HCT116 (cell line): Measurements from ENCODE around the gene SYMPK. TPM values are rescaled to one million over a fixed set of nuclear protein-coding genes. Genes with fewer than 3 reads are reported as not detected.

ENCODE experiments used
- ATAC-seq: fragments of 200-7000 bp; cut with Tn5 transposase; 2 replicates; pipeline ENCODE4 v1.9.1; 2020; ENCODE audit warnings: mild to moderate bottlenecking, moderate library complexity
- BruUV-seq: library from RNA; stranded (reverse); fragments of 400-500 nt; replicated peaks from 2 replicates; lab custom pipeline; 2021; lab: Mats Ljungman, UMichigan
- CTCF ChIA-PET: fragments of 300-600 bp; sonication (Branson Sonifier 250); formaldehyde crosslinking; loops from one replicate; lab custom pipeline; 2021; ENCODE audit warnings: antibody characterized with exemption; lab: Charles Lee
- POLR2A ChIA-PET: fragments of 300-600, 350-600 bp; sonication (Branson Sonifier 250); formaldehyde crosslinking; loops from one replicate; lab custom pipeline; 2021; ENCODE audit warnings: antibody characterized with exemption; lab: Charles Lee
- RAD21 ChIA-PET, 2 experiments: fragments of 300-600 bp; sonication (Branson Sonifier 250); formaldehyde crosslinking; loops; one replicate each; lab custom pipeline; 2023; ENCODE audit warnings: low total read pairs in 2 of 2; ENCODE audit not compliant: uncharacterized antibody in 2 of 2, unreplicated experiment in 2 of 2, low non-redundant PET in 1 of 2; lab: Charles Lee
- DNase-seq: peaks from one replicate; pipeline ENCODE4 v3.0.0-alpha.2; 2010; ENCODE audit warnings: low read depth, low spot score
- H2AFZ ChIP-seq: fragments of 200-600 bp; shearing (Covaris generic), sonication (generic); 2 replicates; pipeline ENCODE4 v1.6.1; 2017; ENCODE audit warnings: low read depth, mixed run types, mixed read lengths, antibody characterized with exemption, low read length; ENCODE audit not compliant: poor library complexity, severe bottlenecking
- H3K27ac ChIP-seq: 2 replicates; pipeline ENCODE4 v1.5.1; 2012; ENCODE audit warnings: low read depth, low read length
- H3K27me3 ChIP-seq: fragments of 200-600 bp; sonication (generic); 2 replicates; pipeline ENCODE4 v1.6.1; 2016; ENCODE audit warnings: mixed run types, low read length, mixed read lengths; ENCODE audit not compliant: insufficient read depth
- H3K36me3 ChIP-seq, 2 experiments: fragments of 200-500 bp in 1 of 2; fragments of 200-600 bp in 1 of 2; sonication (Bioruptor generic) in 1 of 2; sonication (generic) in 1 of 2; 2 replicates each; pipeline versions ENCODE4 v1.5.1 to v1.6.1; 2014 to 2016; ENCODE audit warnings: low read length in 2 of 2, inconsistent platforms in 1 of 2, mixed read lengths in 1 of 2, mixed run types in 1 of 2; ENCODE audit not compliant: insufficient read depth in 2 of 2, control insufficient read depth in 1 of 2
- H3K4me1 ChIP-seq, 2 experiments: fragments of 200-600 bp in 1 of 2; sonication (generic) in 1 of 2; 2 replicates each; pipeline versions ENCODE4 v1.5.1 to v1.6.1; 2012 to 2017; ENCODE audit warnings: low read length in 2 of 2, inconsistent platforms in 1 of 2, mild to moderate bottlenecking in 1 of 2, mixed read lengths in 1 of 2, mixed run types in 1 of 2, moderate library complexity in 1 of 2; ENCODE audit not compliant: insufficient read depth in 2 of 2, control insufficient read depth in 1 of 2
- H3K4me2 ChIP-seq: fragments of 200-600 bp; sonication (generic); 2 replicates; pipeline ENCODE4 v1.6.1; 2017; ENCODE audit warnings: mixed run types, low read length, mixed read lengths
- H3K4me3 ChIP-seq, 2 experiments: fragments of 200-600 bp in 1 of 2; sonication (generic) in 1 of 2; replicated peaks in 1 of 2; 2 replicates each; pipeline ENCODE4 v1.5.1; 2011 to 2016; ENCODE audit warnings: low read length in 2 of 2, control low read depth in 1 of 2, low read depth in 1 of 2, mild to moderate bottlenecking in 1 of 2, mixed read lengths in 1 of 2, mixed run types in 1 of 2
- H3K79me2 ChIP-seq: fragments of 200-600 bp; sonication (generic); 2 replicates; pipeline ENCODE4 v1.6.1; 2017; ENCODE audit warnings: mild to moderate bottlenecking, mixed run types, low read length, moderate library complexity, mixed read lengths; ENCODE audit not compliant: insufficient read depth
- H3K9ac ChIP-seq: fragments of 200-600 bp; sonication (generic); 2 replicates; pipeline ENCODE4 v1.6.1; 2016; ENCODE audit warnings: low read length, mixed read lengths
- H3K9me2 ChIP-seq: fragments of 200-600 bp; sonication (generic), shearing (Covaris generic); 2 replicates; pipeline ENCODE4 v1.6.1; 2017; ENCODE audit warnings: mixed run types, mild to moderate bottlenecking, moderate library complexity; ENCODE audit not compliant: insufficient read depth
- H3K9me3 ChIP-seq, 2 experiments: fragments of 200-500 bp in 1 of 2; fragments of 200-600 bp in 1 of 2; sonication (Bioruptor generic) in 1 of 2; sonication (generic) in 1 of 2; 2 replicates each; pipeline ENCODE4 v1.6.1; 2014 to 2017; ENCODE audit warnings: low read length in 2 of 2, mixed read lengths in 2 of 2, inconsistent platforms in 1 of 2, low read depth in 1 of 2, mild to moderate bottlenecking in 1 of 2, mixed run types in 1 of 2, moderate library complexity in 1 of 2; ENCODE audit not compliant: control insufficient read depth in 1 of 2, insufficient read depth in 1 of 2
- H4K20me1 ChIP-seq: fragments of 200-600 bp; sonication (generic), shearing (Covaris generic); 2 replicates; pipeline ENCODE4 v1.6.1; 2017; ENCODE audit warnings: mixed run types, mild to moderate bottlenecking, moderate library complexity; ENCODE audit not compliant: insufficient read depth
- ATF3 ChIP-seq: IDR thresholded peaks from 2 replicates; pipeline ENCODE4 v1.6.1; 2012
- CBX3 ChIP-seq: IDR thresholded peaks from 2 replicates; pipeline ENCODE4 v1.6.1; 2012; ENCODE audit warnings: low read depth
- CEBPB ChIP-seq: IDR thresholded peaks from 2 replicates; pipeline ENCODE4 v1.6.1; 2012; ENCODE audit warnings: low read depth
- ELF1 ChIP-seq: IDR thresholded peaks from 2 replicates; pipeline ENCODE4 v1.6.1; 2012; ENCODE audit warnings: low read depth, borderline replicate concordance
- EZH2 ChIP-seq: fragments of 200-600 bp; sonication (generic); IDR thresholded peaks from 2 replicates; pipeline ENCODE4 v1.6.1; 2017; ENCODE audit warnings: antibody characterized with exemption, mixed run types
- EZH2phosphoT487 ChIP-seq: fragments of 200-600 bp; IDR thresholded peaks from 2 replicates; pipeline ENCODE4 v1.6.1; 2018; ENCODE audit warnings: antibody characterized with exemption, borderline replicate concordance
- JUND ChIP-seq: IDR thresholded peaks from 2 replicates; pipeline ENCODE4 v1.6.1; 2012
- RAD21 ChIP-seq: IDR thresholded peaks from 2 replicates; pipeline ENCODE4 v1.6.1; 2012; ENCODE audit warnings: low read depth, mild to moderate bottlenecking
- REST ChIP-seq: IDR thresholded peaks from 2 replicates; pipeline ENCODE4 v1.6.1; 2012; ENCODE audit warnings: low read depth
- SIN3A ChIP-seq: IDR thresholded peaks from 2 replicates; pipeline ENCODE4 v1.6.1; 2012; ENCODE audit warnings: low read depth
- SRF ChIP-seq: IDR thresholded peaks from 2 replicates; pipeline ENCODE4 v1.6.1; 2012; ENCODE audit warnings: low read depth
- YY1 ChIP-seq: IDR thresholded peaks from 2 replicates; pipeline ENCODE4 v1.6.1; 2011; ENCODE audit warnings: low read length, low read depth, moderate library complexity, mild to moderate bottlenecking; ENCODE audit not compliant: insufficient replicate concordance; ENCODE audit errors: extremely low read depth
- ZFX ChIP-seq: fragments of 450-650 bp; IDR thresholded peaks from 2 replicates; pipeline ENCODE4 v1.6.1; 2017
- intact Hi-C: fragments of 100-400 bp; cut with micrococcal nuclease; formaldehyde crosslinking; loops from 2 replicates; pipeline ENCODE4 v1.10.0; 2022
- total RNA-seq: library from RNA; stranded (reverse); gene quantifications from one replicate; pipeline ENCODE4 v1.2.1, GENCODE V29; 2021; ENCODE audit not compliant: unreplicated experiment

SYMPK gene
- total RNA-seq, 1 experiment from 2014 or later, result 117 TPM

GRCh38 chr19:45814851-45815480 lies 48.0 kb downstream of the SYMPK start, which contains the start of gene RSPH6A:
TSS of gene RSPH6A (minus strand) at chr19:45815308. CDS start at chr19:45815176, 132 bp downstream.
- Histone ChIP-seq H3K36me3 (peaks cover under 1 to 5% of the 10 kb centered on the region in 2 experiments; a peak in 3 of 4 replicates), H3K9me2 (no peaks in the 10 kb centered on the region), H3K4me1 (peaks cover 3 to 17% of the 10 kb centered on the region in 2 experiments; a peak in 3 of 4 replicates), H2AFZ (no peak within 1 kb of the TSS), H3K27me3 (no peaks in the 10 kb centered on the region), H3K79me2 (no peaks in the 10 kb centered on the region), H3K4me3 (no peak within 1 kb of the TSS), H3K9me3 (no peaks in the 10 kb centered on the region), H3K4me2 (no peak within 1 kb of the TSS), H3K27ac (no peak within 1 kb of the TSS), H3K9ac (no peak within 1 kb of the TSS), H4K20me1 (no peaks in the 10 kb centered on the region)
- ChIA-PET POLR2A (interaction anchor here (0.6 kb wide), 1 partner anchor 25 kb away, joined by 3 read pairs; no protein-coding TSS in a partner anchor), RAD21 (no interaction called here), CTCF (interaction anchor here (2.5 kb wide), 1 partner anchor 16 kb away, joined by 9 read pairs; no protein-coding TSS in a partner anchor)
- no peak for DNase-seq
- no TSS peak for BruUV-seq
- TF ChIP-seq YY1 (no peak), ATF3 (no peak), ZFX (no peak)
- intact Hi-C loops, result no loop called here
- no peak for ATAC-seq

GRCh38 chr19:45814166-45814780 lies 48.7 kb downstream of the SYMPK start:
- Histone ChIP-seq H3K27ac (no peak overlapping the region), H3K79me2 (no peaks in the 10 kb centered on the region), H3K9ac (no peak overlapping the region), H3K36me3 (peaks cover 0 to 5% of the 10 kb centered on the region in 2 experiments; a peak in 2 of 4 replicates), H3K9me3 (no peaks in the 10 kb centered on the region), H3K9me2 (no peaks in the 10 kb centered on the region), H3K27me3 (no peaks in the 10 kb centered on the region), H3K4me3 (no peak overlapping the region), H4K20me1 (no peaks in the 10 kb centered on the region), H2AFZ (no peak overlapping the region), H3K4me1 (peaks cover 7 to 23% of the 10 kb centered on the region in 2 experiments; a peak in 3 of 4 replicates), H3K4me2 (no peak overlapping the region)
- DNase-seq (no peak), ATAC-seq (no peak)
- ChIA-PET CTCF (interaction anchor here (2.5 kb wide), 1 partner anchor 15 kb away, joined by 9 read pairs; no protein-coding TSS in a partner anchor), RAD21 (no interaction called here), POLR2A (interaction anchor here (0.6 kb wide), 1 partner anchor 25 kb away, joined by 3 read pairs; no protein-coding TSS in a partner anchor)
- intact Hi-C loops, result no loop called here
- no TSS peak for BruUV-seq
- no peak for TF ChIP-seq ATF3
- no peak for TF ChIP-seq ELF1
- no peak for TF ChIP-seq CBX3
- TF ChIP-seq SRF, result no peak
- no peak for TF ChIP-seq CEBPB
- no peak for TF ChIP-seq EZH2phosphoT487
- no peak for TF ChIP-seq JUND
- no peak for TF ChIP-seq REST
- TF ChIP-seq RAD21, result no peak
- TF ChIP-seq SIN3A, result no peak
- TF ChIP-seq EZH2, result no peak
- TF ChIP-seq YY1, result no peak
